Hematopoietic multipotent progenitor cell treated with erythropoietin and hydrocortisone succinate and interleukin-3 and kit ligand, for 6 days (in vitro differentiated cells): Measurements from ENCODE around the gene C6orf163.

Source experiments
- DNase-seq: peaks from one replicate; pipeline ENCODE4 v3.0.0-alpha.2; 2015

The C6orf163 gene

DNA sequence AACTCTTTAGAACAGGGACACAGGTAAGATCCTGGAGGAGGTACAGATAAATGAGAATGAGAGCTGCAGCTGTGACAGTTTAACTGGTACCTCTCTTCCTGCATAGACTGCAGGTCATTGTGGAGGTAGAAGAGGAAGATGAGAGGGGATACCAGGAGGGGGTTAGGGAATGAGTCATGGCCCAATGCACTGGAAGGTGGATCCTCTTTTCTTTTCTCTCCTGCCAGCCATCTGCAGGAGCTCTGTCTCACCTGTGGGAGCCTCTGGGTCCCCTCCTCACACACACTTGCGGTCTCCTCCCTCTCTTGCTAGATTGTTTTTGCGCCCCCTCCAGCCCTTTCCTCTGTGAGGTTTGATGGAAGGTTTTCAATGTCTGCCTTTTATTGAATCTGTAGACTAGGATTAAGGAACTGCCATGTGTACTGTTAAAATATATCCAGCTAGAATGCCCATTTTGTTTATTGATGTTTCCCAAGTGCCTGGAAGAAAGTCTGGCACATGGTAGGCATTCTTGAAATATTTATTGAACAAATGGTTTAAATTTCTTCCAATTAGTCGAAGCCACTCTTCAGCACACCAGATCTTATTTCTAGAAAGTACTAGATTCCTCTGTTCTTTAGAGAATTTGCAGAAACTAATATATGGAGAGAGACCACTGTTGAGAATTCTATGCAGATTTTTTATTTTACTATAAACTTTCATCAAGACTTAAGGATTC is 13.0 kb downstream of the C6orf163 start:
- DNase-seq = no peak

DNA sequence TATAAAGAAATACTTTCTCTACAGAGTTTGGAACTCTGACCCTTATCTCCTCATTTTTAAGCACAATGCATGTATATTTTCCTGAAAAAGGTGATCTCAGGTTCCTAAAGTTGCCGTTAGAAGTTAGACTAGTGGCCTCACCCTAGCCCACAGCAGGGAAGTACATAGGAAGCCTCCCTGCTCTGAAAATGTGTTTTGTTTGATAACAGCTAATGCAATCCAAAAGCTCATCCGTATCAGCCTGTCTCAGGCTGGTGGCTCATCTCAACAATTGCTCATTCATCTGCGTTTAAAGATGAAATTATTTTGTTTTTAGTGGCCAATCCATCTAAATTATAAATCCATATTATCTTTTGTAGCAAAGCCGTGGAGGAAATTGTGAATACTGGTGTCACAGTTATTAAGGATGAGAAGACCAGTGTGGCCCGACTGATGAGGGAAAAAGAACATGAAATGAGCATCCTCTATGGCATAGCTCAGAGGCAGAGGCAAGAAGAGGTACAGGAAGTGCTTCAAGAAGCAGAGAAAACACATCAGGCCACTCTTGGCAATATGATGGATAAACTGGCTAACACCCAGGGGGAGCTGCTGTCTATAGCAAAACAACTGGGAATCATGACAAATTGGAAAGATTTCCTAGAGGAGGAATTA is 20.1 kb downstream of the C6orf163 start:
- peak; percentile 94 for DNase-seq

DNA sequence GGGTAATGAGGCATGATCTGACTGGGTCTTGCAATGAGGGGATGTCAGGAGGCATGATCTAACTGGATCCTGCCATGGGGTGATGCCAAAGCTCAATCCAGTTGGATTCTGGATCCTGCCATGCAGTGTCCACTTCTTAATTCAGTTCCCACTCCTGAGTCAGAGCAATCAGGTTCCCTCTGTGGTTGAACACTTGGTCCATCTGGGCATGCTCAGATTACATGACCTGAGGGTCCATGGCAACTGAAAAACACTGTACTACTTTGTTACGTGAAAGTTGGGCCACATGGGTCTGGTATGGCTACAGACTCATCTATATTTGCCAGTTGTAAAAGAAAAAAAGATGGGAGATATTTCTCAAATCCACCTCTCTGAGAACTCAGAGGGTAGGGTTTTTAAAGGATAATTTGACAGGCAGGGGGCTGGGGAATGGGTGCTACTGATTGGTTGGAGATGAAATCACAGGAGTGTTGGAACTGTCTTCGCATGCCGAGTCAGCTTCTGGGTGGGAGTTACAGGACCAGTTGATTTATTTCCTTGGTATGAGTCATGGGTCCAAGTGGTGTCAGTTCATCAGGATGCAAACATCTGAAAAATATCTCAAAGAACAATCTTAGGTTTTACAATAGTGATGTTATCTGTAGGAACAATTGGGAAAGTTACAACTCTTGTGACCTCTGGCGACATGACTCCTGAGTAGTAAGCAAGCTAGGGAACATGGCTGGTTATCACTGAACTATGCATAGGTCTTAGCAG is 21.6 kb downstream of the C6orf163 start:
- DNase-seq = no peak

DNA sequence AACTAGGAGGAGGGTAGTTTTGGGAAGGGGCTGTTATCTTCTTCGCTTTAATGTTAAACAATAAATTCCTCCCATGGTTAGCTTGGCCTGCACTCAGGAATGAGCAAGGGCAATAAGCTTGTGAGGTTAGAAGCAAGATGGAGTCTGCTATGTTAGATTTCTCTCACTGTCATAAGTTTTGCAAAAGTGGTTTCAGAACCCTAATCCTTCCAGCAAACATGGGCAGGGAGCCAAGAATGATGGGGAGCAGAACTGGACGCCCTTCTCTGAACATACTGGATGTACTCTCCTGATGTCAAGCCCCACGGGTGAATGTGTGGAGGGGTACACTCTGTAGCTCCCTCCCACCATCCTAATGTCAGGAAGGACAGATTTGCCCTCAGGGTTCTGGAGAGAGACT is 22.3 kb downstream of the C6orf163 start:
- no peak for DNase-seq

DNA sequence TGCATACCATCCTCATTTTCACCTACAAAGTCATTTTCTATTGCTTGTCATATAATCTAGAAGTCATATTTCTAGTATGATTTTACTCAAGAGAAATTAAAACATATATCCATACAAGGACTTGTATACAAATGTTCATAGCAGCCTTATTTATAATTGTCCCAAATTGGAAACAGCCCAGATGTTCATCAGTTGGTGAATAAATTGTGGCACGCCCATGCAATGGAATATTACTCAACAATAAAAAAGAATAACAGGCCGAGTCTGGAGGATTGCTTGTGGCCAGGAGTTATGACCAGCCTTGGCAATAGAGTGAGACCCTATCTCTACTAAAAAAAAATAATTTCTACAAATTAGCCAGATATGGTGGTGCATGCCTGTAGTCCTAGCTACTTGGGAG is 28.8 kb downstream of the C6orf163 start:
- DNase-seq = no peak

DNA sequence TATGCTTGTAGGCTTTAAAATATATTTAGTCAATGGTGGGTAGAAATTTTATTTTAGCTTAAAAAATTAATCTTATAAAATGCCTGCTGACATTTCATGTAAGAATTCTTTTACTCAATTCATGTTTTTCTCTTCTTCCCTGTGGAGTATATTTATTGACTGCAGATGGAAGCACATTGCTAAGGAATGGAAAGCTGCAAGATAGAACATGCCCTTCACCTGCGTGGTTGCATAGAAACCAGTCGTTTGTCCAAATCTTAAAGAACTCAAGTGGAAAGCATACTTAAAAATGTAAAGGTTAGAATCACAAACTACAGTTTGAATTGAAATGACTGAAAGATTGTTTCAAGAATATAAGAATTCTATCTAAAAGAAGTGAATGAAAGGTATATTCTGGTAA is 30.7 kb downstream of the C6orf163 start:
- DNase-seq = no peak

DNA sequence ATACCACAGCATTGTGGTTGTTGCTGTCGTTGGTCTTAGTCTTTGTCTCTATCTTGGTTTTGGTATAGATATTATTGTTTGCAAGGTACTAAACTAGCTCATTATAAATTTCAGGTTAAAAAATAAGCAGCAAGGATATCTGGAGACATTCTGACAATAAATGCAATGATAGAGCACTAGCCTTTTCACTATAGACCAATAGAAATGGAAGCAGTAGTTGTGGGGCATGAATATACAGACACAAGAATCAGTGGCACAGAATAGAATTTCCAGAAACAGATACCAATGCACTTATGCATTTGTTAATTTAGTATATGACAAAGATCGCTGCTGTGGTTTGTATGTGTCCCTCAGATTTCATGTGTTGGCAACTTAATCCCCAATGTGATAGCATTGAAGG is 32.0 kb downstream of the C6orf163 start:
- DNase-seq = no peak

DNA sequence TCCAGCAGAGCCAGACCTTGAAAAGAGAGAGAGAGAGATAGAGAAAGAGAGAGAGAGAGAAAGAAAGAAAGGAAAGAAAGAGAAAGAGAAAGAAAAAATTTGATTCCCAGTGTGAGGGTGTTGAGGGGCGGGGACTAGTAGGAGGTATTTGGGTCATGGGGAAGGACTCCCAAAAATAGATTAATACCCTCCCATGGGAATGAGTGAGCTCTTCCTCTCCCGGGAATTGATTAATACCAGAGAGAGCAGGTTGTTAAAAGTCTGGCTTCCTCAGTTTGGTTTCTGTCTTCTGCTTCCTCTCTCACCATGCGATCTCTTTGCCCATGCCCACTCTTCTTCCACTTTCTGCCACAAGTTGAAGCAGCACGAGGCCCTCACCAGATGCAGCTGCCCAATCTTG is 34.3 kb downstream of the C6orf163 start:
- no peak for DNase-seq

DNA sequence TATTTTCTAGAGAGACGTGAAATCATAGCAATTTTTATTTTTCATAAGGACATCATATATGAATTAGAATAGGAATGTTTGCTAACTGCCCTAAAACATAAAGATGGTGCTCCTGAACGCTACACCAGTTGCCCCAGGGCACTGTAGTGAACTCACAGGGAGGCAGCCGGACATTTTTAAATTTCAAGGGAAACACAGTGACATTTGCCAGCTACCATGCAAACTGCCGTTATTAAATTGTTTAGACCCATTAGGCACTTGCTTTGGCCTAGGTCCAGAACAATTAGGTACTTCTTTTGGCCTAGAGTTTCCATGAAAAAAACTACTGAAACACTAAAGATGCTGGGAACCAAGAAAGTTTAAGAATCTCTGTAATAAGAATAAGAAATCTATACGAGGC is 38.2 kb downstream of the C6orf163 start:
- DNase-seq = no peak

DNA sequence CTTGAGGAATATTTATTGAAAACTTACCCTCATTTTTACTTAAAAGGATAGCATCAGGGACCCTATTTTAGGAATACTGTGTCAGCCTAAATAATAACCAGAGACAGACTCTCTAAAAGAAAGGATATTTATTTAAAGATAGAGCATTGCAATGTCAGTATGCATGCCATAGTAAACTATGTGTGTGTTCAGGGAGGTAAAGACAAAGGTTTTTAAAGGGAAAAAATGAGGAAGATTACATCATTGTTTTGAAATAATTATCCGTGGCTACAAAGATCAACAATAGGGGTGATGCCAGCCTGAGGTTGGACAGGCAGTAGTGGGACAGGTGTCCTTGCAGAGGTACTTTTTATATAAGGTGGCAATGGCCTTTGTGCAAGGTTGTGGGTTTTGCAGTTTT is 39.4 kb downstream of the C6orf163 start:
- DNase-seq = no peak

DNA sequence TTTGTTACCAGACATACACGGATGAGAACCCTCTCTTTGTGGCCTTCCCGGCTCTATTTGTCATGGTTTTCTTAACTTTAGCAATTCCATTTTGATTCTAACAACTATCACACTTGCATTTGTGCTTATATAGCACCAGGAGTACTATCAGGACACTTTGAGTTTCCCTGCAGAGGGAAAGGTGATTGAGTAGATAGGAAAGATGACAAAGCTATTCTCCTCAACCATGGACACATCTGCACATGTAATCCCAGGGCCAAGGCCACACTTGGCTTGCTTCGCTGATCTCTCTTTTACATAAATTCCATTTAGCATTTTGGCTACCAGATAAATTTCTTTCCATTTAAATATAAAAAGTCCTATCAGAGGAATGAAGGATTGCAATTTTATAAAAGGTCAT is 39.8 kb downstream of the C6orf163 start:
- peak; percentile 30 for DNase-seq

DNA sequence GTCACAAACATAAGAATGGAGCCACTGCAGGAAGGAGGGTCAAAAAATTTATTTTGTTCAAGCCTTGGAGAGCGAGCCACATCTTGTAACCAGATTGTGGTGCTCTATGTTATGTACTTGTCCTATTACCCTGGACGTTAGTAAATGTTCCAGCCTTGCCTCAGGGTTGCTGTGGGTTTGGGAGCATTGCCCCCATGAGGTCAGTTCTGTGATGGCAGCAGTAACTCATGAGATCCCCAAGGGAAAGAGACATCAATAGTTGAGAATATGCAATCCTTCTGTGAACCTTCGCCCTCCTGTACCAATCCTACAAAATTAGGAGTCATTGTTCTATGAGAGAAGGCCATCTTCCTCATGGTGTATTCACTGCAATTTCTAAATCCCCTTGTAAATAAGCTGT is 46.7 kb downstream of the C6orf163 start:
- DNase-seq = peak; percentile 73

DNA sequence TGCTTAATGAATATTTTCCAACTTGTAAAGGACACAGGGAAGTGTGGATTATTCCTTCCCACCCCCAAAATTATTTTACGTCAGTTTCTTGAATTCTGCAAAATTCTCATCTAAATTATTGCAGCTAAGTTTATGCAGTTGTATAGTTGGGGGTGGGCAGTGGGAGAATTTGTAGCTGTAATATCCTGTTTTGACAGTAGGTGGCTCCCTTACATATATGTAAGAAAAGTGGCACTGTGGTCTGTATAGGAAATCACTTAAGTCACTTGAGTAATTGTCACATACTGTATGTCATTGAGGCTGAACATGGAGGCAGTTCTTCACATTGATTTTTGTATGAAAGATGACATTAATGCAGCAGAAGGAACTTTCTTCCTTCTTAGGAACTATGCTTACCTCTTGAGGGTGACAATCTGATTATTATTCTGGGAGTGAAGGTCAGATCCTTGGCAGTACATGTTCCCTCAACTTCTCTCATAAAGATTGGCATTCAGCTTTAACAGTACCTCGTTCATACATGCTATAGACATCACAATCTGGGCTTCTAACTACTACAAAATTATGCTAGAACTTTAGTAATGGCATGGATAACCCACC is 48.5 kb downstream of the C6orf163 start:
- peak; percentile 92 for DNase-seq

DNA sequence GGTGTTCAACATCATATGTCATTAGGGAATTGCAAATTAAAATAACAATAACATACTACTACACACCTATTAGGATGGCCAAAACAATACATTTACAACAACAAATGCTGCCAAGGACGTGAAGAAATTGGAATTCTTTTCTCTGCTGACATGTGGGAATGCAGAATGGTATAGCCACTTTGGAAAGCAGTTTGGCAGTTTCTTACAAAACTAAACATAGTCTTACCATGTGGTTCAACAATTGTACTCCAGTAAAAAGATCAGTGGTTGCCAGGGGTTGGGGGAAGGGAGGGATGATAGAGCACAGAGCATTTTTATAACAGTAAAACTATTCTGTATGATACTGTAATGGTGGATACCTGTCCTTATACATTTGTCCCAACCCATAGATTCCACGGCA is 50.8 kb downstream of the C6orf163 start:
- DNase-seq = no peak

DNA sequence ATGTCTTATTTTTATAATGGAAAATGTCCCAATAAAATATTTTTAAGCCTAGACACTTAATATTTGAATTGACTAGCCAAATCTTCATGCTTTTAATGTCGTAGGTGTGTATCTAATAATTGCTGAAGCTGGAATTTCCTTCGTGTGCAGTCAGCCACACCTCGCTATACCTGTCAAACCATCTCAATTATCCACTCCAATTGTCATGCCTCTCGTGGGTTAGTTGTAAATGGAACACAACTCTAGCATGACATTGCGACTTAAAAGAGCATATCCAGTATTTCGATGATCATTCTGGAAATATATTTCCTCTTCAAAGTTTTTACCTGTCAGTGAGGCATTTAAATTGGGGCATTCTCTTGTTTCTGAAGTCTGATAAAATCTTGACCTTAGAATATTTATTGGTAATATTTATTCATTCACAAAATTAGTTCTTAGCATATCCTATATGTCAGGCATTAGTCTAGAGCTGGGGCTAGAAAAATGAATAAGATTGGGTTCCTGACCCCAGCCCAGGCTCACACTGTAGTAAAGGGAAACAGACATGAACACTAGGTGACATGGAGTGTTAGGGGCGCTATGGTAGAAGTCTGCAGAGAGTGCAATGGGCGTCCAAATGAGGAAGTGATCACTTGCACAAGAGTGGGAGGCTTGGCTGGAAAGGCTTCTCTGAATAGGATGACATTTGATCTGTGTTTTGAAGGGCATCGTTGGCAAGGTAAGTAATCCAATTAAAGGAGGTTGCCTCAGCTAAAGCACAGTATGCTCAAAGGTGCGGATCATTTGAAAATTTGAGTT is 52.2 kb downstream of the C6orf163 start:
- DNase-seq = peak; percentile 62

DNA sequence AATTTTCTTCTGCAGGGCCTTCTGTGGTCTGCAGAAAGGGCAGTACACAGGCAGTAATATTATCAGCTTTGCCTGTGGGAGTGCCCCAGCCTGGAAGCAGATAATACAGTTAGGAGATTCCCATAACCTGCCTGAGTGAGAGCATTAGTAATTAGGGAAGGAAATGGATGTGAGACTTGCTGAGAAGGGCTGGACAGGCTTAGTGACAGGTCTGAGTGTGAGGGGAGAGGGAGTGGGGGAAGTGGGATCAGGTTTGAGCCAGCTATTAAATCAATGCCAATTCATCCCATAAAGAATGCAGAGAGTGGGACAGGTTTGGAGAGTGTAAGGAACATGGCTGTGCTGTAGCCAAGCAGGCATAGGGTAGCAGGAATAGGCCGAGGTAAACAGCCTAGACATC is 53.0 kb downstream of the C6orf163 start:
- no peak for DNase-seq

DNA sequence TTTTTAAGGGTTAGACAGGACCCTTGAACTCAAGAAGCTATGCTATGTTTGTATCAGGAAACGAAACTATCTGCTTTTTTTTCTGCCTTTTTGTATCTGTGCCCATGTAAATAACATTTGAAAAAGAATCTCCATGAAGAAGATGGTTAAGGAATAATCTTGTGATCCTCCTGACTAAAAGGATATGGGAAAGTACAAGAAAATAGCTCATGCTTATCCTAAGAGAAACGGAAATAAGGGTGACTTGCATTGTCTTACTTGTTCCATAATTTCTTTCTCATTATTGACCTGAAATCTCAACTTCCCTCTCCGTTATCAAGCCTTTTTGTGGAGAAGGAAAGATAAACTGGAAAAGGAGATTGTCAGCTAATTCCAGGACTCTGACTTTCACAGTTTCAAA is 57.2 kb downstream of the C6orf163 start:
- DNase-seq = no peak

DNA sequence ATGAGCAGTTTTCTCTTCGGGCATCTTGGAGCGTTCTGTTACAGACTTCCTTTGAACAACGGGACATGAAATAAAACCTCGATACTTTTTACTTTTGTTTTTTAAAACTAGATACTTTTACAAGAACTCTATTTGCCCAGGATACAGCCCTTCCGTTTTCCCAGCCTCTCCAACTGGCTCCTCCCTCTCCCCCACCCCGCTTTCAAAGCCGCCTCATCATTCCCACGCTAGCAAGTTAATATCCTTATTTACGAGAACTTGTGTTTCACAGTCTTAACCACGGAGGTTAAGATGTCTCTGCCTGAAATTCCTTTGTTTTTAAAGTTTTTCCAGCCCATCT is 62.9 kb downstream of the C6orf163 start:
- no peak for DNase-seq

DNA sequence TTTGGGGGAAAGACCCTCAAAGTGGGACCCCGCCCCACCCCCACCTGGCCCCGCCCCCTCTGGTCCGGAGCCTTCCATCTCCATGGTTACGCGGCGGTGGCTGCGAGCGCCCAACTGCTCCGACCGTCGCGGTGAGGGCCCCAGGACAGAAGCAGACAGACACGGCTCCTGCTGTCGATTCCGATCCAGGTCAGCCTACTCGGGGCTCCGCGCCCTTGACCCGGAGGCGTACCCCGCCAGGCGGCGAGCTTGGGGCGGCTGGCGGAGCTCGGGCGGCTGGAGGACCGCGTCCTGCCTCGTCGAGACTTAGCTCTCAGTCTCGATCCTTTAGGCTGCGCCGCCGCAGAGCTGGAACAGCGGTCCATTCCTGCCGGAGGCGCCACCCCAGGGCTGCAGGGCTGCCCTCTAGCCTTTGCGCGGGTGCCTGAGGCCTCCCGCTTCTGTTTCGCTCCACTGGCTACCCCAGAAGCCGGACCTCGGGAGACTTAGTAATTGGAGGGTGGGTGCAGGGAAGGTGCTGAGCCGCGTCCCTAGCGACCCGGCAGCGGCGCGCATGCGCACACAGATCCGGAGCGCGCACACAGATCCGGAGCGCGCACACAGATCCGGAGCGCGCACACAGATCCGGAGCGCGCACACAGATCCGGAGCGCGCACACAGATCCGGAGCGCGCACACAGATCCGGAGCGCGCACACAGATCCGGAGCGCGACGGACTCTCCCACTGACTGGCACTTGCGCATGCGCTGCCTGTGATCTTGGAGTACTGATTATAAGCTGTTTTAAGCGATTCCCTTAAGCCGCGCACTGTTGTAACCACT is 63.5 kb downstream of the C6orf163 start, which contains the start of gene CFAP206:
TSS of gene CFAP206 (plus strand) at position 72 of the 820 bp plus-strand sequence. CDS start 1,868 bp downstream, outside the sequence.
- DNase-seq = peak; percentile 93

DNA sequence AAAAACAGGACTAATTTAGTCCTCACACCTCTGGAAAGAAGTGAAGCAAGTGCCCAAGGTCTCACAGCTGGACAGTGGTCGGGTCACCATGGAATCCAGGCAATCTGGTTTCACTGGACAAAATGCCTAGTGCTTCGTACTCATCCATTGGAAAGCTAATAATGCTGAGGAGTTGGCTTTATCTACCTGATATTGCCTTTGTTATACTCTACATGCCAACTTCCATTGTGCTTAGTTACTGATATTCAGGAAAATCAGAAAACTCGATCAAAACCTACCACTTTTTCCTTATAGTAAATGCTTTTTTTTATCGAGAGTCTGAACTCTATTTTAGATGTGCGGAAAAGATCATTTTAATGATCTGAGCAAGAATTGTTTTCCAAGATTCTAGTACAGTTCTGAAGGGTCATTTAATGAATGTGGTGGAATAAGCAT is 64.1 kb downstream of the C6orf163 start:
- DNase-seq = no peak
